ENCODE measurements around the gene DTD1. TPM values are rescaled to one million over a fixed set of nuclear protein-coding genes. Genes with fewer than 3 reads are reported as not detected.

The DTD1 gene
- total RNA-seq (2022; extraction: Qiagen RNA extraction; ENCODE audit: low read depth), result 78.7 to 85.8 TPM (median 81.9 TPM) in 5 replicates

GRCh38 chr20:18587665-18588573, at the start of gene DTD1:
Gene DTD1, plus strand, starts transcription at chr20:18588054. Its CDS starts 19 bp downstream, at chr20:18588073.

GRCh38 chr20:18566892-18567738, 20.7 kb upstream of the DTD1 start, which contains the start of gene SMIM26:
Gene SMIM26, plus strand, starts transcription at chr20:18567432. Its CDS starts 47 bp downstream, at chr20:18567479.

GRCh38 chr20:18813483-18813882, 225.6 kb downstream of the DTD1 start, which contains the start of gene SCP2D1:
Gene SCP2D1, plus strand, starts transcription at chr20:18813783. Its CDS starts 33 bp downstream, at chr20:18813816.

Other genes starting within 250 kb of the DTD1 start
- gene DZANK1, start 121.0 kb upstream of the DTD1 start, total RNA-seq (2022; extraction: Qiagen RNA extraction; ENCODE audit: low read depth), result 2.6 to 3.3 TPM (median 2.8 TPM) in 5 replicates
- gene POLR3F, start 120.7 kb upstream of the DTD1 start, total RNA-seq (2022; extraction: Qiagen RNA extraction; ENCODE audit: low read depth), result 12.6 to 26.1 TPM (median 15.4 TPM) in 5 replicates
- 9.8 to 16.6 TPM (median 15.4 TPM) in 5 replicates for gene RBBP9, start 90.8 kb upstream of the DTD1 start, total RNA-seq (2022; extraction: Qiagen RNA extraction; ENCODE audit: low read depth)
- gene SEC23B, start 80.1 kb upstream of the DTD1 start, total RNA-seq (2022; extraction: Qiagen RNA extraction; ENCODE audit: low read depth), result 55.3 to 69.3 TPM (median 61.5 TPM) in 5 replicates
- gene SMIM26, start 20.6 kb upstream of the DTD1 start, total RNA-seq (2022; extraction: Qiagen RNA extraction; ENCODE audit: low read depth), result 129 to 174 TPM (median 134 TPM) in 5 replicates
- gene SCP2D1, start 225.7 kb downstream of the DTD1 start, total RNA-seq (2022; extraction: Qiagen RNA extraction; ENCODE audit: low read depth), result not detected in 5 replicates

Measured in A549 treated with RU486 at 1 μM for 4 hours (cell line).